Kidney capillary endothelial cell (primary cell): ENCODE measurements around the gene OXT.
"Not testable (repeated sequence)": the region's sequence is repeated elsewhere in the genome, so short reads cannot be mapped to it uniquely, and the experiment has no call there.

Experiments
- DNase-seq: peaks from one replicate; pipeline ENCODE4 v3.0.0-alpha.2; 2018; ENCODE audit warnings: low spot score

Gene OXT

DNA sequence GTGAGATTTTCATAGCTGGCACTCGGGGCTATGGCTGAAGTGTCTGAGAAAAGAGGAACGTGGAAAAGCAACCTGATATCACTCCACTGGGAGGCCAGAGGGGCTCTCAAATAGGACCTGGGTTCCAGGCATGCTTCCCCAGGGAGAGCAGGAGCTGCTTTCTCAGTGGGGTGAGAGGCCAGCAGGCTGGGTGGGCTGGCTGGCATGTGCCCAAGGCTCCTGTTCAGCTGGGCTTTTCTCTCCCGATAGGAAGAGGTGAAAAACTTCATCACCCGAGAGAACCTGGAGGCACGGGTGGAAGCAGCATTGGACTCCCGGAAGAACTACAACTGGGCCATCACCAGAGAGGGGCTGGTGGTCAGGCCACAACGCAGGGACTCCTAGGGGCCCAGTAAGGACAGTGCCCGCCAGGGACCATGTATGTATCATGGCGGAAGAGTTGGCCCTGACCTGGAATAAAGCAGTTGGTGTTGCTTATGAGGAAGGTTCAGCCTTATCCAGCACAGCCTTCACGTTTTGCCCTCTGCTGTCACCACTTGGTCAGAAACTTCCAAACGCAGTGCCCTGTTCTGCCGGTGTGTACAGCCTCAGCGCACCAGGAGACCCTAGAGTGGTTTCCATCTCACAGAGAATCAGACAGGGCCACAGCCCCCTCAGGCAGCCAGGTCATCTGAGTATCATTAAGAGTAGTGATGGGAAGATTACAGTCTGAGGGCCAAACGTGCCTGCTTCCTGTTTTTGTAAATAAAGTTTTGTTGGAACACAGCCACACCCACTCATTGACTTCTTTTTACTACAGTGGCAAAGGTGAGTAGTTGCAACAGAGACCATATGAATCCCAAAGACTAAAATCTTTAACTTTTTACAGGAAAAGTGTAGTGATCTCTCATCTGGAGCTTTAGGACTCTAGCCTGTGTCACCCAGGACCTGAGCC, 23.7 kb upstream of the OXT start:
- no peak for DNase-seq

DNA sequence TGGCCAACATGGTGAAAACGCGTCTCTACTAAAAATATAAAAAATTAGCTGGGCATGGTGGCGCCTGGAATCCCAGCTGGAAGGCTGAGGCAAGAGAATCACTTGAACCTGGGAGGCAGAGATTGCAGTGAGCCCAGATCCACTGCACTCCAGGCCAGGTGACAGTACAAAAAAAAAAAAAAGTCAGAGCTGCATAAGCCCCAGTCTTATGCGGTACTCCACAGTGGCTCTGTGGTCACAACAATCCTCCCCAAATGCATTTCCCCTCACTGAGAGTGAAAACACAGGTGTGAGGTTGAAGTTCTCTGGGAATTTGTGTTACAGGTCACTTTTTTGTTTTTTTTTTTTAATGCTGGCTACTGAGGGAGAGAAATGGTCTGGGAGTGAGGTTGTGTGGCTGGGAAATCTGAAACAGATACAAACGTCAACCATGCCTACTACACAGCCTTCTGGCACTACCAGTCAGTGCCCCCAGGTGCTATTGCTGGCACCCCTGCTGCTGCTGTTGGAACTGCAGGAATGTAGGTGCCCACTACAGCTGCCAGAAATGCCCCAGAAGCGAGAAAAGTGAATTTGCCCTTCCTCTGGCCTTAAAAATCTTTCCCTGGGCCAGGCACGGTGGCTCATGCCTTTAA, 19.9 kb upstream of the OXT start:
- no peak for DNase-seq

DNA sequence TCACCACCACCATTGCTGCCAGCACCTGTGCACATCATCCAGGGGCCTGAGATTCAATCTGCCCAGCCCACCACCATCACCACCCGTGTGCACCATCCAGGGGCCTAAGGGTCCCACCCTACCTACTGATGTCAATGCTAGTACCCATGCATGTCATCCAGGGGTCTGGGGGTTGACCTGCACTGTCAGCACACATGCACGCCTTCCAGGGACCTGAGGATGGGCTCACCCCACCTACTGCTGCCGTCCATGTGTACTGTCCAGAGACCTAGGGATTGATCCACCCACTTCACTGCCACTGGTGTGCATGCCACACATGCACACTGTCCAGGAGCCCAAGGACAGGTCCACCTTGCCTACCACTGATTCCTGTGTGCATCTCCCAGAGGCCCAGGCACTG, 11.9 kb upstream of the OXT start:
- no peak for DNase-seq

DNA sequence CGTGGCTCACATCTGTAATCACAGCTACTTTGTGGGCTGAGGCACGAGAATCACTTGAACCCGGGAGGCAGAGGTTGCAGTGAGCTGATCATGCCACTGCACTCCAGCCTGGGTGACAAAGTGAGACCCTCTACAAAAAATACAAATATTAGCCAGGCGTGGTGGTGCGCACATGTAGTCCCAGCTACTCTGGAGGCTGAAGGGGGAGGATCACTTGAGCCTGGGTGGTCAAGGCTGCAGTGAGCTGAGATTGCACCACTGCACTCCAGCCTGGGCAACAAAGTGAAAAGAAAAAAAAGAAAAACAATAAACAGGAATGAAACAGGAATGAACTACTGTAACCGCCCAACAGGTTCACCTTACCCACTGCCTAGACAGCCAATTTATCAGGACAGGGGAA, 7.3 kb upstream of the OXT start:
- not testable (repeated sequence) for DNase-seq

DNA sequence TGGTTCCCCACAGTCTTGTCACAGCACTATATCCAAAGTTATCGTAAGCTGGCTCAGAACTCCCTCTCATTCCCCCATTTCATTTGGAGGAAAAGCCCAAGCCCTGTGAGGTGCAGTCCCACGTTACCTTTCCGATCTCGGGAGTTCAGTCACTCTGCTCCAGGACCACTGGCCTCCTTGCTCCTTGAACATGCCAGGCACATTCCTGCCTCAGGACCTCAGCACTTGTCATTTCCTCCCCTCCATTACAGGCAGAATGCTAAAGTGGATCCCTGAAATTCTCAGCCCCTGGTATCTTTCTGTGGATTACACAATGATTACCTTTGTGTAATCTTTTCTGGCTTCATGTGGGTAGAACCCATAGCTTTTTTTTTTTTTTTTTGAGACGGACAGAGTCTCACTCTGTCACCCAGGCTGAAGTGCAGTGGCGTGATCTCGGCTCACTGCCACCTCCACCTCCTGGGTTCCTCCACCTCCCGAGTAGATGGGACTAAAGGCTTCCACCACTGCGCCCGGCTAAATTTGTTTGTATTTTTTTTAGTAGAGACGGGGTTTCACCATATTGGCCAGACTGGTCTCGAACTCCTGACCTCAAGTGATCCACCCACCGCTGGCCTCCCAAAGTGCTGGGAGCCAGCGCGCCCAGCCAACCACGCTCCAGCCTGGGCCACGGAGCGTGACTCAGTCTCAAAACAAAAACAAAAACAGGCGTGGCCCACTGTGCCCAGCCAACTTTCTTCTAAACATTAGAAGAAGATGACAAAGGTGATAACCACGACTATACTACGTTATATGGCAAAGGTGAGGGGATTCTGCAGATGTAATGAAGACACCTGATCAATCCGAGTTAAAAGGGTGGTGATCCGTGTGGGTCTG, 4.0 kb upstream of the OXT start:
- DNase-seq: no peak

DNA sequence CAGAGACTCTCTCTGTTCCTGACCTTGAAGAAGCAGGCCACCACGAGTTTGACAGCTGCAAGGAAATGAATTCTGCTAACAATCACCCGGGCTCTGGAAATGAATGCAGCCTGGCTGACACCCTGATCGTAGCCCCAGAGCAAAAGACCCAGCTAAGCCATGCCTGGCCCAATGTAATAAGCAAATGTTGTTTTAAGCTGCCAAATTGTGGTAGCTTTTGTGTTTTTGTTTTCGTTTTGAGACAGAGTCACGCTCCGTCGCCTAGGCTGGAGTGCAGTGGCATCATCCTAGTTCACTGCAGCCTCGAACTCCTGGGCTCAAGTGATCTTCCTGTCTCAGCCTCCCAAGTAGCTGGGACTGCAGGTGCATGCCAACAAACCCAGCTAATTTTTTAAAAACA, 3.3 kb upstream of the OXT start:
- DNase-seq: no peak

DNA sequence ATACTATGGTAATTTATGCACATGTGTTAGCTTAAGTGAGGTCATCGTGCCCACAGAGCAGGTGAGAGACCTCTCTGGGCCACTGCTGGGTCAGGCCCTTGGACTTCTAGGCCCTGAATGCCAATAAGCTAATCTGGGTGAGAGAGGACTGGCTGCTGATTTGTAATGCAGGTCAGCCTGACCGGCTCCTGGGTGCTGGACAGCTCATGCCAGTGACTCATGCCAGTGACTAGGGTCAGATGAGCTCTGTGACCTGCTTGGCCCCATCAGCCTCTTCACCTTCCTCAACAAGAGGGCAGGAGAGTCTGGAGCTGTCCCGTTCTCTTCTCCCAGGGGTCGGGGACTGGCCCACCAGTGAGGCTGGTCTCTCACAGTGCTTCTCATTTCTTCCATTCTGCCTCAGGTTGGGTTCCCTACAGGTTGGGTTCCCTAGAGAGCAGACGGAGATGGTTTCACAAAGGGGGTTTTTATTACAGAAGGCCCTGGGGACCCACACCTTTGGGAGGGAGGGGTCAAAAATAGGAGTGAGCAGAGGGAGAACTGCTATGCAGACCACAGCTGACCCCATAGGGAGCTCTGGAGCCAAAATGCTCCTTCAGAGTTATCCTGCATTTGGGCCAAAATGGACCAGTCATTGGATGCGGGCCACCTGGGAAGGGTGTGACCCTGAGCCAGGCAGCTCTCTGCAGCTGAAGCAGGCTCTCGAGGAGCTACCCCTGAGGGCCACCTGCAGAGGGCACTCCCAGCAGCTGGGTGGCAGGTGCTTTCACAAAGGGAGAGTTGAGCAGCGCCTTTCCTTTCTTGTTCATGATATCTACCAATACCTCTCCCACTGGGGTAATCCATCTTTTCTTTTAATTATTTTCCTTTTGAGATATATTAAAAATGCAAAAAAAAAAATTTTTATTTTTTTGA, 2.2 kb upstream of the OXT start:
- peak; percentile 30 for DNase-seq

DNA sequence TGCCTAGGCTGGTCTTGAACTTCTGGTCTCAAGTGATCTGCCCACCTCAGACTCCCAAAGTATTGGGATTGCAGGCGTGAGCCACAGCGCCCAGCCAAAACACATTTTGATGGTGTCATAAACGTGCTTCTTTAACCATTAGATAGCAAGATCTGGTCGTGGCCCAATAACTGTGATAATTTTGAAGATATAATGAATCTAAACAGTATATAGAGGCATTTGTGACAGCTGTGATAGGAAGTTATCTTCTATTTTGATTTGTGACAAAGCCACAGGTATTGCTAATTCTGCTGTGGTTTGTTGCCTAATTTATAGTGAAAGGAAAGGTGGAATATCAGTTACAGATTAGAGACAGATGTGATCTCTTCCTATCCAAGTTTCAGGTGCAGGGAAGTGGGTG, 695 bp upstream of the OXT start:
- no peak for DNase-seq

DNA sequence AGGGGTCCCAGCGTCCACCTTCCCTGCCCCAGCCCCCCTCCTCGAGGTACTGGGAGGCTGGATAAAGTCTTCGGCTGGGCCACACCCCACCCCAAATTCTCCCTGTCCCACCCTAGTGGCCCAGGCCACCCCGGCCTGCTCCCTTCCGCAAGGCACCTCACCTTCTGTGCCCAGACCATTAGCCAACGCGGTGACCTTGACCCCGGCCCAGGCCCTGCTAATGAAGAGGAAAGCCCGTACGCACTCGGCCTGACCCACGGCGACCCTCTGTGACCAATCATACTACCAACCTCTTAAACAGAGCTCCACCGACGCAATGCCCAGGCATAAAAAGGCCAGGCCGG, 182 bp upstream of the OXT start:
- no peak for DNase-seq

DNA sequence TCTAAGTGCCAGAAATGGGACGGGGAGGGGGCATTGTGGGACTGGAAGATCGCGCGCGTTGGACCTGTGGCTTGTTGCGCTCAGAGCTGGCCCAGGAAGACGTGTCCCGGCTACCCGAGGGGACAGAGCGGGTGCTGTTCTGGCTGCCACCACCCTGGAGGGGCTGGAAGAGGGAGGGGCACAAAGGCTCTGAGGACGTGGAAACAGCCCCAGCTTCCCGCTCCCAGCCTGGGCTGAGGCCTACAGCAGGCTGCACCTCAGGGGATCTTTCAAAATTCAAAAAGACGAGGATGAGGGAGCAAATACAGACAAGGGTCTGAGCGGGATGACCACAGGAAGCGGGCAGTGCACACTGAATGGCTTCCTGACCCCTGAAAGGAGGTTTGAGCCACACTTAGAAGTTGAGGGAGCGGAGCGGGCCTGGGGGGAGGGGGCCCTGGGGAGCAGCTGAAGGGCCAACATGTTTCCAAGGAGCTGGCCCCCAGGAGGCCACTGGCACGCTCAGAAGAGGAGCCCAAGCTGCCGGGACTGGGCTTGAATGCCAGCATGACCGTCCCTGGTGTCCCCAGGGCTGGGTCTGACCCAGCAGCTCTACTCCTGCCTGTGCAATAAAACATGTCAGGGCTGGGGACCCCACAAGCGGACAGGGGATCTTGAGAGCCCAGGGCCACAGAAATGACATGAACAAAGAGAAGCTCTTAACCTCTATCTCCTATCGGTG, 1.3 kb downstream of the OXT start:
- no peak for DNase-seq

DNA sequence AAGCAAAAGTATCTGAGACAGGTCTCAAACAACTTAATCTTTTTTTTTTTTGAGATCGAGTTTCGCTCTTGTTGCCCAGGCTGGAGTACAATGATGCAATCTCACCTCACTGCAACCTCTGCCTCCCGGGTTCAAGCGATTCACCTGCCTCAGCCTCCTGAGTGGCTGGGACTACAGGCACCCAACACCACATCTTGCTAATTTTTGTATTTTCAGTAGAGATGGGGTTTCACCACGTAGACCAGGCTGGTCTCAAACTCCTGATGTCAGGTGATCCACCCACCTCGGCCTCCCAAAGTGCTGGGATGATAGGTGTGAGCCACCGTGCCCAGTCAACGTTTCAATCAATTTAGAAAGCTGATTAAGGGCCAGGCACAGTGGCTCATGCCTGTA, 1.8 kb downstream of the OXT start:
- not testable (repeated sequence) for DNase-seq

DNA sequence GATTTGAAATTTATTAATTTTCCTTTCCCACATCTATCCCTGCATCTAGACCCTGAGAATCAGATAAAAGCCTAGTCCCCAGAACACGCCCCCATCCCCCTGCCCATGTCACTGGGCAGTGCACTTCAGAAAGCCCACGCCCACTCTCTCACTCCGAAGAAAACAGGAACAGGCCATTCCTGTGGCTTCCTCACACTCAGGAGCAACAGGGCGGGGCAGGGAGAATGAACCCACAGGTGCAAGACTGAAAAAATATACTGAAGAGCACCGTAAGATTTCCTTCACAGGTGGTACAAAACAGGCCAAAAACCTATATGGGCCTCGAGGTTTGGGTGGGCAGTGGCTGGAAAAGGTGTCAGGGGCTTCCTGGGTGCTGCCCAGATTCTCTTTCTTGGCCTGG, 3.4 kb downstream of the OXT start:
- DNase-seq: no peak

DNA sequence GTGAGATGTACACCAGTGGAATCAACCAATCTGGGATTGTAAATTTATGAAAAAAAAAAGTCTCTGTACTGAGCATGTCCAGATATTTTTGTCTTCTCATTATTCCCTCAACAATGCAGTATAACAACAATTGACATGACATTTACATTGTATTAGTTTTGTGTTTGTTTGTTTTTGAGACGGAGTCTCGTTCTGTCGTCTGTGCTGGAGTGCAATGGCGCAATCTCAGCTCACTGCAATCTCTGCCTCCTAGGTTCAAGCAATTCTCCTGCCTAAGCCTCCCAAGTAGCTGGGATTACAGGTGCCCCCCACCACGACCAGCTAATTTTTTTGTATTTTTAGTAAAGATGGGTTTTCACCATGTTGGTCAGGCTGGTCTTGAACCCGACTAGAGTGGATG, 3.9 kb downstream of the OXT start:
- not testable (repeated sequence) for DNase-seq

DNA sequence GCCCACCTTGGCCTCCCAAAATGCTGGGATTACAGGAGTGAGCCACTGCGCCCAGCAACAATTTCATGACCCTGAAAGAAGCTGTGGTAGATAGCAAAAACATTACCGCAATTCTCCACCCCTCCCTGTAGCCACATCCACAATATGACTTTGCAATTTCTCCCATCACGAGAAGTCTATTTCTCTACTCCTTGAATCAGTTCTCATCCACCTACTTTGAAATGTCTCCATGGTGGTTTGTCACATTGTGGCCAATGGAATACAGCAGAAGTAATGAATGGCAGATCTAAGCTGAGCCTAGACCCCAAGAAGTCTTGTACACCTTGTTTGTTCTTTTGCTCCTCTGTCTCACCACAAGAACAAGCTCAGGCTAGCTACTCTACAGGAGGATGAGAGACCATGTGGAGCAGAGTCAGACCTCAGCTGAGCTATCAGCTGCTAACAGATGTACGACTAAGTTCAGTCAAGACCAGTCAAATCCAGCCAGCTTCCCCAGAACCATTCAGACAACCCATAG, 6.3 kb downstream of the OXT start:
- DNase-seq: no peak

DNA sequence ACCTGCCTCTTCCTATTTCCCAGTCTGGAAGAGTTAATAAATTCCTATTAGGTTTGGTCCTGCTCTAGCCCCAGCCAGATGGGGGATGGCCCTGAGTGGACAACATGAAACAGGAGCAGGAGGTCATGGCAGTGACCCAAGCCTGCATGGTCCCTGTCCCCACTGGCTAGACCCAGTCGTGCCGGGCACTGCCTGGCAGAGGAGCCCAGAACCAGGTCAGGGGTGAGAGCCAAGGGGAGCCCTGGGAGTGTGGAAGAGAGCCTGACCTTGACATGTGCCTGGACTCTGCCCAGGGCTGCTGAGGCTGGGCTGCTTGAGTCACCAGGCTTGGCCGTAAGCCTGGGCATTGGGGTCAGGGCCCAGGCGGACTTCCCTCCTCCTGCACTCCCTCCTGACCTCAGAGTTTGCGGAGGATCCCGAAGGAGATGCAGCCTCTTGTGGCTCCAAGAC, 9.5 kb downstream of the OXT start:
- DNase-seq: no peak

DNA sequence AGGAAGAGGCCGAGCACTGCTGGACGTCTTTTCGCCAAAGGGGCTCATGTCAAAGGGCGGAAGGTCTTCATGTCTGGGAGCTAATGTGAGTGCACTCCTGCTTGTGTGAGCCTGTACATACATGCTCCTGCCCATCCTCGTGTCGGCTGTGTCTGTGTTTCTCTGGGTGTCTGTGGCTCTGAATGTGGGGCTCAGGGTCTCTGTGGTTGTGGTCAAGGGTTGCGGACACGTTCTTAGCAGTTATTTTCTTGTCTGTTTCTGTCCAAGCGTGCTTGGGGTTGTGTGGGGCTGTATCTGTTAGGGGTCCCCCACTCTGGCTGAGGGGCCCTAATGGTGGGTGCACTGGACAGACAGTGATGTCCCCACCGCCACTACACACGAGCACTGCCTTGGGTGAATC, 10.2 kb downstream of the OXT start:
- no peak for DNase-seq

DNA sequence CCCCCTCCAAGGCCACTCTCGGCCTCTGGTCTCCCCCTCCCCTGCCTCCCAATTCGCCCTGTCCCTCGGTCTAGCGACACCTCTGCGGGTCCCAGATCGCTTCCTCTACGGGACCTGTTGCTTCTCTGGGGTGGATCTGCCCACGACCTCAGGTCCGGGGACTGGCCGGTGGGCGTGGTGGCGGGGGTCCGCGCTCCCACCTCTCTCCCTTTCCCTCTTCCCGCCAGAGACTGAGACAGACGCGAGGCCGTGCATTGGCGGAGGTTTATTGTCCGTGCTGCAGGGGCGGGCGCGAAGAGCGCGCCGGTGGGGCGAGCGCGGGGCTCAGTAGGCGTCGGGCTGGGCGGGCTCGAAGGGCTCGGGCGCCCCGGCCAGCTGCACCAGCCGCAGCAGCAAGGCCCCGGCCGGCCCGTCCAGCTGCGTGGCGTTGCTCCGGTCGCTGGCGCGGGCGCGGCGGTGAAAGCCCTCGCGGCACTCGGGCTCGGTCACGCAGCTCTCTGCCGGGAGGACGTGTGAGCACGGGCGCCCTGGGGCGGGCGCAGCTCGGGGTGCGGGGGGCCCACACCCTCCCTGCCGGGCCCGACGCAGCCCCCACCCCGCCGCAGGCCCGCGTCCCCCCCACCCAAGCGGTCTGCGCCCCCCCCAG, 11.0 kb downstream of the OXT start:
- no peak for DNase-seq

DNA sequence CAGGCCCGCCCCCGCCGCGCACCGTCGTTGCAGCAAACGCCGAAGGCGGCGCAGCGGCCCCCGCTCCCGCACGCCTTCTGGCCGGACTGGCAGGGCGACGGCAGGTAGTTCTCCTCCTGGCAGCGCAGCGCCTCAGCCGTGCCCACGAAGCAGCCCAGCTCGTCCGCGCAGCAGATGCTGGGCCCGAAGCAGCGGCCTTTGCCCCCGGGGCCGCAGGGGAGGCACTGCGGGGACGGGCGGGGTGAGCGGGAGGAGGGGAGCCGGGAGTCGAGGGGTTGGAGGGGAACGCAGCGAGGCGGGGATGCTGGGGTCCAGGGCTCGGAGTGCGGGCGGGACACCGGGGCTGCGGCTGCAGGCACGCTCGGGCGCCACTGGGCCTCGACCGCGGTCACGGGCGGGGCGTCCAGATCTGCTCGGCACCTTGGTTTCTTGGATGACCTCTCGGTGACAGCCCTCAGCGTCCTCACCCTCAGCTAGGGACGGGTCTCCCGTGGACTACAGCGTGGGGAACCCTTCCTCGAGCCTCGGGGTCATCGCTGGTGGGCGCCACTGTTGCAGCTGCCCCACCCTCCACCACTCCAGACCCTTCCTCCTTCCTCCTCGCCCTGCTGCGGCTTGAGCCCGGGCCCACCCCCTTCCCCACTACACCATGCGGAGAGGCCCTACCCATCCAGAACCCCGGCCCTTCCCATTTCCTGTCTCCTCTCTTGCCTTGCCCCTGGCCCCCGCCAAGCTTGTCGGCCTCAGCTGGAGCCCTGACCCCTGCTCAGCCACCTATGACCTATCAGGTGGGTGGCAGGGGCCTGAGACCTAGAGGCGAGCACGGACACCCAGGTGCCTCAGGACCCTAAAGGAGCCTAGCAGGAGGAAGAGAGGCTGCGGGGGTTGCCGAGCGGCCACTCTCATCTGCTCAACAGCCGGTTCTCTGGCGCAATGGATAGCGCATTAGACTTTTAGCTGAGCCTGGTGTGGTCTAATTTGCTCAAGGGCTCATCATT, 11.8 kb downstream of the OXT start:
- no peak for DNase-seq
